Stimulated activated CD4-positive, alpha-beta T cell treated with anti-CD3 and anti-CD28 coated beads, Interleukin-4, amount 100 ng/mL, for 24 hours (primary cell): ENCODE data around the gene RTL10.
"Not testable (repeated sequence)": the region's sequence is repeated elsewhere in the genome, so short reads cannot be mapped to it uniquely, and the experiment has no call there.

Source experiments
- DNase-seq: peaks from one replicate; pipeline ENCODE4 v3.0.0-alpha.2; 2020

Gene RTL10

GRCh38 chr22:19842393-19843106 is 12.1 kb downstream of the RTL10 start:
- no peak for DNase-seq

GRCh38 chr22:19841641-19842392 is 12.9 kb downstream of the RTL10 start:
- no peak for DNase-seq

GRCh38 chr22:19840955-19841640 is 13.6 kb downstream of the RTL10 start:
- no peak for DNase-seq

- no peak for DNase-seq
Measured at GRCh38 chr22:19840059-19840458, 14.6 kb downstream of the RTL10 start.

- DNase-seq = no peak
Measured at GRCh38 chr22:19837915-19838314, 16.8 kb downstream of the RTL10 start.

GRCh38 chr22:19836512-19836911 is 18.2 kb downstream of the RTL10 start:
- no peak for DNase-seq

GRCh38 chr22:19834599-19834998 is 20.1 kb downstream of the RTL10 start:
- no peak for DNase-seq

- DNase-seq = not testable (repeated sequence)
Measured at GRCh38 chr22:19833327-19833726, 21.3 kb downstream of the RTL10 start.

GRCh38 chr22:19832476-19833108 is 22.1 kb downstream of the RTL10 start:
- DNase-seq = no peak

GRCh38 chr22:19831979-19832378 is 22.7 kb downstream of the RTL10 start:
- DNase-seq = not testable (repeated sequence)

- DNase-seq = no peak
Measured at GRCh38 chr22:19831016-19831415, 23.7 kb downstream of the RTL10 start.

GRCh38 chr22:19828035-19828401 is 26.7 kb downstream of the RTL10 start:
- no peak for DNase-seq

- DNase-seq = no peak
Measured at GRCh38 chr22:19827341-19828034, 27.2 kb downstream of the RTL10 start.

- DNase-seq = no peak
Measured at GRCh38 chr22:19826619-19826950, 28.1 kb downstream of the RTL10 start.

GRCh38 chr22:19825904-19826618 is 28.6 kb downstream of the RTL10 start:
- DNase-seq = no peak

- DNase-seq = no peak
Measured at GRCh38 chr22:19824926-19825339, 29.7 kb downstream of the RTL10 start.

- DNase-seq = no peak
Measured at GRCh38 chr22:19824212-19824925, 30.3 kb downstream of the RTL10 start.

GRCh38 chr22:19823902-19824211 is 30.8 kb downstream of the RTL10 start:
- DNase-seq = no peak

GRCh38 chr22:19823191-19823901 is 31.3 kb downstream of the RTL10 start:
- DNase-seq = no peak

- DNase-seq = no peak
Measured at GRCh38 chr22:19822301-19823117, 32.2 kb downstream of the RTL10 start.
